ENCODE results near the gene MYO18A.

DNA sequence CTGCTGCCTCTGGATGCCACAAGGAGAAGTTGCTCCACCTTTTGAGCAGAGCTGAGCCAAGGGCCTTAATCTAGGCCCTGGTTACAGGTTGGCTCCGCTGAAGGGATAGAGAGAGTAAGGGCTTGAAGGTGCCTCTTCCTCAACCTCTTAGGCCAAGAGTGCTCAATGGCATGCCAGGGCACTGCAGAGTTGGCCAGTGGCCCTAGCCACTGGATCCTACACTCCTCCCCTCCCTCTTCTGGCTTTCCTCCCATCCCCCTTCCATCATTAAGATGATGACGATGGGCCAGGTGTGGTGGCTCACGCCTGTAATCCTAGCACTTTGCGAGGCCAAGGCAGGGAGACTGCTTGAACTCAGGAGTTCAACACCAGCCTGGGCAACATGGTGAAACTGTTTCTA lies 50.5 kb downstream of the MYO18A start:
- TF ChIP-seq, protein P1, sequence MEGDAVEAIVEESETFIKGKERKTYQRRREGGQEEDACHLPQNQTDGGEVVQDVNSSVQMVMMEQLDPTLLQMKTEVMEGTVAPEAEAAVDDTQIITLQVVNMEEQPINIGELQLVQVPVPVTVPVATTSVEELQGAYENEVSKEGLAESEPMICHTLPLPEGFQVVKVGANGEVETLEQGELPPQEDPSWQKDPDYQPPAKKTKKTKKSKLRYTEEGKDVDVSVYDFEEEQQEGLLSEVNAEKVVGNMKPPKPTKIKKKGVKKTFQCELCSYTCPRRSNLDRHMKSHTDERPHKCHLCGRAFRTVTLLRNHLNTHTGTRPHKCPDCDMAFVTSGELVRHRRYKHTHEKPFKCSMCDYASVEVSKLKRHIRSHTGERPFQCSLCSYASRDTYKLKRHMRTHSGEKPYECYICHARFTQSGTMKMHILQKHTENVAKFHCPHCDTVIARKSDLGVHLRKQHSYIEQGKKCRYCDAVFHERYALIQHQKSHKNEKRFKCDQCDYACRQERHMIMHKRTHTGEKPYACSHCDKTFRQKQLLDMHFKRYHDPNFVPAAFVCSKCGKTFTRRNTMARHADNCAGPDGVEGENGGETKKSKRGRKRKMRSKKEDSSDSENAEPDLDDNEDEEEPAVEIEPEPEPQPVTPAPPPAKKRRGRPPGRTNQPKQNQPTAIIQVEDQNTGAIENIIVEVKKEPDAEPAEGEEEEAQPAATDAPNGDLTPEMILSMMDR (IDR thresholded peaks at IDR 0.05), result no peak
- no peak for TF ChIP-seq EZH2 (IDR thresholded peaks at IDR 0.05)
